ENCODE results near the gene FNTB. TPM values are rescaled to one million over a fixed set of nuclear protein-coding genes. Genes with fewer than 3 reads are reported as not detected.
"Not testable (repeated sequence)": the region's sequence is repeated elsewhere in the genome, so short reads cannot be mapped to it uniquely, and the experiment has no call there.

Gene FNTB
- total RNA-seq, 1 donor from 2014 or later = 8.5 TPM

DNA sequence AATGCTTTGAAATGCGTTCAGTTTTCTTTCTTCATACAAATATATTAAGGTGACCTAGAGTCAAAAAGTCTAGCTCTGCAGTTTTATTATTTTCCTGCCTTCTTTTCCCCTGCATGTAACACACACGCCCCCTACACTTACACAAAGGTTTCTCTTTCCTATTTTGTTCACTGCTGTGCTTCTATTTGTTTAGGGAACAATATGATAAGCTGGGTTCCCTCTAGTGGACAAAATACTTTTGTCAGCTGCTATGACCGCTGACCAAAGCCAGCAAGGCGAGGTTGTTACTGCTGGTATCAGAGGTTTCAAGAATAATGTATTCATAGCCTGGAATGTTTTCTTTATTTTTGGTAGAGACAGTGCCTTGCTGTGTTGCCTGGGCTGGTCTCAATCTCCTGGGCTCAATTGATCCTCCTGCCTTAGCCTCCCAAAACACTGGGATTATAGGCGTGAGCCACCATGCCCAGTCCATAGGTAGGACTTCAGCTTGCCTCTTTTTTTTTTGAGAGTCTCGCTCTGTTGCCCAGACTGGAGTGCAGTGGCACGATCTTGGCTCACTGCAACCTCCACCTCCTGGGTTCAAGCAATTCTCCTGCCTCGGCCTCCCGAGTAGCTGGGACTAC, 33.4 kb downstream of the FNTB start:
- peak; percentile 87 for DNase-seq

GRCh38 chr14:65024957-65025356, 38.3 kb downstream of the FNTB start:
- DNase-seq = no peak

DNA sequence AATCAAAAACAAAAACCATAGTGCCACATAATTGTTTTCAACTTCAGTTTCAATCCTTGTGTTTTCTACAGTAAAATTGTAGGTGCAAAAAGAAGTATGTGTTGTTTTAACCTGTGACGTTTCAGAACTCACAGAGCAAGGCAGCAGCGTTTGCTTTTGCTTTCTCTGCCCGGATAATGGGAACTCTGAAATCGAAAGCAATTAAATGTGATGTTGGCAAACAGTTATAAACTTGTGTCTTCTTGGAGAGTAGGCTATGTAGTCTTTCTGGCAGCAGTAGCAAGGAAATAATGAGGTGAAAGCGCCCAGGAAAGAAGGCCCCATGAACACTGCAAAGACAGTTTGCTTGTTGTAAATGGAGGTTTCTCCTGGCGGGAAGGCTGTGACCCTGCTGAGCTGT, 39.1 kb downstream of the FNTB start:
- DNase-seq = no peak

- no peak for DNase-seq
Observed at GRCh38 chr14:65026526-65026925, 39.8 kb downstream of the FNTB start.

DNA sequence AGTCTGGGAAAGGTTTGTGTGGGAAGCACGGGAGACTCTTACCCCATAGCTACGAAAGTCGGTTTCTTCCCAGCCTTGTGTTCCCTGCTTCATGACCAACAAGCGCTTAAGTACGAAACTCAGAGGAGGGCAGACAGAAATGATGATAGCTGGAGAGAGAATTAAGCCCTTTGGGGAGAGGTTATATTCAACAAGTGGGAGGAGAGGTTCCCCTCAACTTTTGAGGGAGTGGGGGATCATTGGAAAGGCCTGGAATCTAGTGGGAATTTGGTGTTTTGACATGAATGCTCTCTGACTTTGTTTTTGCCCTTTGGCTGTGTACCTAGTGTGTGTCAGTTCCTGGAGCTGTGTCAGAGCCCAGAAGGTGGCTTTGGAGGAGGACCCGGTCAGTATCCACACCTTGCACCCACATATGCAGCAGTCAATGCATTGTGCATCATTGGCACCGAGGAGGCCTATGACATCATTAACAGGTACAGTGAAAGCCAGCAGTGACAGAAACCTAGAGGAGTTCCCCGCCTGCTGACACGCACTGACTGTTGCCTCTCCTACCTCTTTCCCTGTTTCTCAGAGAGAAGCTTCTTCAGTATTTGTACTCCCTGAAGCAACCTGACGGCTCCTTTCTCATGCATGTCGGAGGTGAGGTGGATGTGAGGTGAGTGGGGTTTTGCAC, 40.6 kb downstream of the FNTB start:
- DNase-seq = no peak

GRCh38 chr14:65028937-65029336, 42.2 kb downstream of the FNTB start:
- DNase-seq = no peak

DNA sequence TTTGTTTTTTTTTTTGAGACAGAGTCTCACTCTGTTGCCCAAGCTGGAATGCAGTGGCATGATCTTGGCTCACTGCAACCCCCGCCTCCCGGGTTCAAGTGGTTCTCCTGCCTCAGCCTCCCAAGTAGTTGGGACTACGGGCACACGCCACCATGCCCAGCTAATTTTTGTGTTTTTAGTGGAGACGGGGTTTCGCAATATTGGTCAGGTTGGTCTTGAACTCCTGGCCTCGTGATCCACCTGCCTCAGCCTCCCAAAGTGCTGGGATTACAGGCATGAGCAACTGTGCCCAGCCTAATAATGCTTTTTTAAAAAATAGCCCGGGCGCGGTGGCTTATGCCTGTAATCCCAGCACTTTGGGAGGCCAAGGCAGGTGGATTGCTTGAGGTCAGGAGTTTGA, 44.6 kb downstream of the FNTB start:
- DNase-seq = not testable (repeated sequence)

DNA sequence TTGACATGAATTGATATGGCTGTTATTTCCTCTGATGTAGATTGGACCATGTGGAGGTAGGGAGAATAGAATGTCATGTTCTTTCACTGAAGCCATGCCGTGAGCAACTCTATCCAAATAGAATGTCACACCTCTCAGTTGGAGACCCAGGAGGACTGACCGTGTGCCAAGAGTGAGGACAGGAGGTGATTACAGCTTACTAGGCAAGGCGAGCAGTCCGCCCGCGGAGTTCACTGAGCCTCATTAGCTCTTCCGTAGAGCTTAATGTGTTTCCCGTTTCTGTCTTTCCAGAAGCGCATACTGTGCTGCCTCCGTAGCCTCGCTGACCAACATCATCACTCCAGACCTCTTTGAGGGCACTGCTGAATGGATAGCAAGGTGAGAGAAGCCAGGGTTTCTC, 45.6 kb downstream of the FNTB start:
- DNase-seq = no peak

DNA sequence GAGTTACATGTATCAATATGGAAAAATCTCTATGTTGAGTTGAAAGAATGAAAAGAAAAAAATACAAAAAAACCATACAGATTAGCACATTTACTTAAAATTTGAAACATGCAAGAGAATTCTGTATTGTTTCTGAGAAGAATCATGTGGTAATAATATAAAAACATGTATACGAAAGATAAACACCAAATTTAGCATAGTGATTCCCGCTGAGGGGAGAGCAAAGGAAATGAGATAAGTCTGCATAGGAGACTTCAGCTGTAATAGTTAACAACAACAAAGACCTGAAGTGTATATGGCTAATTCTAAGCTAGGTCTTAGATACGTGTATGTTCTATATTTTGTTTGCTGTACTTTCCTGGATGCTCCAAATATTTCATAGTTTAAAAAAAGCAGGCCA, 46.5 kb downstream of the FNTB start:
- no peak for DNase-seq

- no peak for DNase-seq
Observed at GRCh38 chr14:65034021-65034420, 47.3 kb downstream of the FNTB start.

DNA sequence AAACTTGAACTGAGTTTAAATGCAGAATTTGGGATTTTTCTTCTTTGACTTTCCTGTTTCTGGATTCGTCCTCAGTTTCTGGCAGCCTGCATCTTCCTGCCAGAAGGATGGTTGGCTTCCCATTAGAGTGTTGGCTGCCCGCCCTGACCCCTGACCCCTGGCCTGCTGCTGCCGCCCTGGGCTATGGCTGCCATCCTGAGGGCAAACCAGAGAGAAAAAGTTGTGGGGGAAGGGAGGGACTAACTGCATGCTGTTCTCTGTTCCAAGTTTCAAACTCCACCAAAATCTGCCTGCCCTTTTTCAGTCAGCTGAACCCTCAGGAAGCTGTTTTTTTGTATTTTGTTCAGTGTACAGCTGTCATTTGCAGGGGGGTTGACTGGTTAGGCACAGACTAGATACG, 48.4 kb downstream of the FNTB start:
- DNase-seq = peak; percentile 39

GRCh38 chr14:65038966-65039365, 52.3 kb downstream of the FNTB start:
- DNase-seq = no peak

- no peak for DNase-seq
Observed at GRCh38 chr14:65040666-65041433, 54.2 kb downstream of the FNTB start.

GRCh38 chr14:65041434-65041915, 54.8 kb downstream of the FNTB start:
- no peak for DNase-seq

DNA sequence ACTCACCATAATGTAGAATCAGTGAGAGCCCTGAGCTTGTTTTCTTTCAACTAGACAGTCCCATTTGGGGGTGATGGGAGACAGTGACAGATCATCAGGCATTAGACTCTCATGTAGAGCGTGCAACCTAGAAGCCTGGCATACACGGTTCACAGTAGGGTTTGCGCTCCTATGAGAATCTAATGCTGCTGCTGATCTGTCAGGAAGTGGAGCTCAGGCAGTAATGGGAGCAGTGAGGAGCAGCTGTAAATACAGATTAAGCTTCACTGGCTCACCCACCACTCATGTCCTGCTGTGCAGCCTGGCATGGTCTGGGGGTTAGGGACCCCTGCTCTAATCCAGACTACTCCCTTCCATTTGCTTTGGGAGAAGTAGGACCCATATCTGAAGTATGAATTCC, 55.6 kb downstream of the FNTB start:
- DNase-seq = no peak

GRCh38 chr14:65042731-65043372, 56.2 kb downstream of the FNTB start:
- no peak for DNase-seq

DNA sequence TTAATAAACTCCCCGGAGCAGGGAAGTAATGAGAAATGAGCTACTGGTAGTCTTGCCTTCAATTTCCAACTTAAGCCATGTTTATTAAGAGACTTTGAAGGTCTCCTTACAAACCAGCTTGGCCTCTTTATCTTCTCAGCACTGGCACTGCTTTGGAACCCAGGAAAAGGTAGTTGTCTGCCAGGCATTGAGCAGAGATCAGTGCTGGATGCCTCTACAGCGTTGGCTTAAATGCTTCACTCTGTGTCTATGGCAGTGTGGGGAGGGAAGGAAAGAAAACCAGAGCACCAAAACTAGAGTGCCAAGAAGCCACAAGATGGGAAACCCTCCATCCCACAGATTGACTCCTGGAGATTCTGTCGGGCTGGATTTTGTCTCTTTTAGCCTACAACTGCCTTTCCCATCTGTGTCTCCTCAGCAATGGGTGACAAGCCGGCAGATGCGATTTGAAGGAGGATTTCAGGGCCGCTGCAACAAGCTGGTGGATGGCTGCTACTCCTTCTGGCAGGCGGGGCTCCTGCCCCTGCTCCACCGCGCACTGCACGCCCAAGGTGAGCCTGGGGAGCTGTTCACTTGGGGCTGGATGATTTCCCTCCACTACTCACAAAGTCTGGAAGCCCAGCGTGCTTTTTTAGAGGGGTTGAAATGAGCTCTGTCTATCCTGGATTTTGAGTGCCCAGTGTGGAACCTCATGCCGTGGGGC, 57.3 kb downstream of the FNTB start:
- DNase-seq = no peak

DNA sequence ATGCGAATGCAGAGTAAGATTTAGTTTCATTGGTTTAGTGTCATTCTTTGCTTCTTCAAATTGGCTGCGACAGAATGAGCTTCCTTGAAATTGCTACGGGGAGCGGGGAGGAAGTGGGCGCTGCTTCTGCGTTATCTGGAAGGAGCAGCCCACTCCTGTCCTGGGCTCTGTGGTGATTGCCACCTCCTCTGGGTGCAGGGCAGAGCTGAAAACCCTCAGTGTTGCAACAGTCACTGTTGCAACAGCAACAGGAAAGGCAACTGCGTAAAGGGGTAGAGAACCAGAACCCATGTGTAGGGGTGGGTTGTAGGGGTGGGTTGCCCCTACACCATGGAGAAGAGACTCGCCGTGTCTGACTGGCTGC, 57.9 kb downstream of the FNTB start:
- DNase-seq = no peak

GRCh38 chr14:65045006-65045405, 58.3 kb downstream of the FNTB start:
- no peak for DNase-seq

GRCh38 chr14:65045709-65046108, 59.0 kb downstream of the FNTB start:
- DNase-seq = no peak

- DNase-seq = no peak
Observed at GRCh38 chr14:65052832-65053231, 66.1 kb downstream of the FNTB start.

DNA sequence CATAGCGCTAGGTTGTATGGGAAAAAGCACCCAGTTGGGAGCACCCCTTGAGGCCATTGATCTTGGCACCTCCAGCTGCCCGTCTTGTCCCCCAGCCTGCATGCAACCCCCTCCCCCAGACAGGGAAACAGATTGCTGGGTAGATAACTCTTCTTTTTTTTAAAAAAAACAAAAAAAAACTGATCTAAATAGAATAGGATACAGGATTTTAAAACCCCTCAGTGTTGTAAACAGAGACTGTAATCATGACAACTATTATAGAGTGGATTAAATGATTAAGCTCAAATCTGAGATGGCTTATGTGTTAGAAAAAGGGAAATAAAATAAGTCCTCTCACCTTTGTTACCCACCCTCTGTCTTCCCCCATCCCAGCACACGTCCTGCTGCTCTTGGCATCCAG, 66.8 kb downstream of the FNTB start:
- DNase-seq = no peak

Data from dermis blood vessel endothelial cell (primary cell).